A549 (cell line): ENCODE measurements around the gene TAF1B.

Source experiments
- CBX8 ChIP-seq: fragments of 200-600 bp; sonication (generic); IDR thresholded peaks from 2 replicates; pipeline ENCODE4 v1.6.1; 2016
- CHD2 ChIP-seq: fragments of 150-350 bp; IDR thresholded peaks from 2 replicates; pipeline ENCODE4 v1.6.1; 2014; ENCODE audit warnings: low read length; ENCODE audit not compliant: partially characterized antibody
- CTCF ChIP-seq: fragments of >200 bp; sonication (Bioruptor Twin); formaldehyde crosslinking; IDR thresholded peaks from 3 replicates; pipeline ENCODE4 v1.5.1; 2016
- MAZ ChIP-seq: fragments of 150-350 bp; IDR thresholded peaks from 2 replicates; pipeline ENCODE4 v1.6.1; 2014; ENCODE audit warnings: antibody characterized with exemption, low read depth, low read length, borderline replicate concordance
- ZSCAN20 ChIP-seq: fragments of 250-450 bp; sonication (Bioruptor Pico); IDR thresholded peaks from 2 replicates; pipeline ENCODE4 v1.8.0; 2022; ENCODE audit warnings: mild to moderate bottlenecking, moderate library complexity
- TF ChIP-seq, protein P1 (sequence below): IDR thresholded peaks from 2 replicates; pipeline ENCODE4 v1.6.1; 2012

DNA sequence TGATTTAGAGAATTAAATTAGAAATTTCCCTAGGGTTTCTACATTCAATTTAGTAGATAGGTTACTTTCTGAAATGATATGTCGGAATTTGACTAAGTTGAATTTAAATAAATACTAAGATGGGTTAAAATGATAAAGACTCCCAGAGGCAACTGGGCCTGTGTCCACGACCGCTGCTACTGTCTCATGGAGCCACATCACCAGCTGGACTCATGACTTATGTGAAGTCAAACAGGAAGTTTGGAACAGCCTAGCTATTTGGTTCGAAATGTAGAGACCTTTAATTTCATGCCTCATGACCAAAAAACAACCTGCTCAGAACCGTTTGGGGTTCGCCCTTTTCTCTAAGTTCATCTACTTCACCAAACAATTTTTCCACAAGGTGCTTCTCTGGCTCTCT is 130.4 kb downstream of the TAF1B start:
- no peak for TF ChIP-seq CTCF
- no peak for TF ChIP-seq ZSCAN20
- TF ChIP-seq CHD2: no peak
- no peak for TF ChIP-seq MAZ
- TF ChIP-seq, protein P1, sequence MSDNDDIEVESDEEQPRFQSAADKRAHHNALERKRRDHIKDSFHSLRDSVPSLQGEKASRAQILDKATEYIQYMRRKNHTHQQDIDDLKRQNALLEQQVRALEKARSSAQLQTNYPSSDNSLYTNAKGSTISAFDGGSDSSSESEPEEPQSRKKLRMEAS: no peak
- TF ChIP-seq CBX8: no peak
